HEK293 (cell line): ENCODE measurements around the gene RIPK1.

Experiments used
- KLF10 ChIP-seq: fragments of 450-650 bp; IDR thresholded peaks from 2 replicates; pipeline ENCODE4 v1.5.1; 2018; ENCODE audit warnings: missing biosample characterization, mild to moderate bottlenecking, missing genetic modification characterization
- KLF16 ChIP-seq: fragments of 450-650 bp; formaldehyde crosslinking; IDR thresholded peaks from 2 replicates; pipeline ENCODE4 v1.5.1; 2017; ENCODE audit warnings: missing biosample characterization, missing genetic modification characterization
- KLF9 ChIP-seq: fragments of 450-650 bp; formaldehyde crosslinking; IDR thresholded peaks from 2 replicates; pipeline ENCODE4 v1.5.1; 2016; ENCODE audit warnings: missing biosample characterization, missing genetic modification characterization, low read depth
- REPIN1 ChIP-seq: fragments of 450-650 bp; formaldehyde crosslinking; IDR thresholded peaks from 2 replicates; pipeline ENCODE4 v1.5.1; 2017; ENCODE audit warnings: missing biosample characterization, missing genetic modification characterization, low read depth
- SCRT2 ChIP-seq: fragments of 450-650 bp; formaldehyde crosslinking; IDR thresholded peaks from 2 replicates; pipeline ENCODE4 v1.5.1; 2016; ENCODE audit warnings: missing biosample characterization, missing genetic modification characterization
- ZNF121 ChIP-seq: fragments of 450-650 bp; formaldehyde crosslinking; IDR thresholded peaks from 2 replicates; pipeline ENCODE4 v1.5.1; 2016; ENCODE audit warnings: missing biosample characterization, missing genetic modification characterization
- ZNF366 ChIP-seq: fragments of 450-650 bp; formaldehyde crosslinking; conservative IDR thresholded peaks from 2 replicates; pipeline ENCODE4 v1.5.1; 2016; ENCODE audit warnings: missing biosample characterization, missing genetic modification characterization
- ZNF433 ChIP-seq: fragments of 450-650 bp; formaldehyde crosslinking; IDR thresholded peaks from 2 replicates; pipeline ENCODE4 v1.5.1; 2016; ENCODE audit warnings: missing biosample characterization, missing genetic modification characterization, low read depth
- ZSCAN30 ChIP-seq: fragments of 450-650 bp; IDR thresholded peaks from 2 replicates; pipeline ENCODE4 v1.5.1; 2018; ENCODE audit warnings: missing biosample characterization, mild to moderate bottlenecking, missing genetic modification characterization, moderate library complexity
- TF ChIP-seq, protein P1 (sequence below): fragments of 450-650 bp; formaldehyde crosslinking; IDR thresholded peaks from 2 replicates; pipeline ENCODE4 v1.5.1; 2016; ENCODE audit warnings: missing biosample characterization, missing genetic modification characterization
- TF ChIP-seq, protein P2 (sequence below): fragments of 450-650 bp; formaldehyde crosslinking; IDR thresholded peaks from 2 replicates; pipeline ENCODE4 v1.5.1; 2016; ENCODE audit warnings: missing biosample characterization, missing genetic modification characterization
- TF ChIP-seq, protein P3 (sequence below): fragments of 450-650 bp; formaldehyde crosslinking; IDR thresholded peaks from 2 replicates; pipeline ENCODE4 v1.5.1; 2017; ENCODE audit warnings: missing biosample characterization, missing genetic modification characterization
- TF ChIP-seq, protein P4 (sequence below): fragments of 450-650 bp; formaldehyde crosslinking; IDR thresholded peaks from 2 replicates; pipeline ENCODE4 v1.5.1; 2016; ENCODE audit warnings: missing biosample characterization, missing genetic modification characterization

DNA sequence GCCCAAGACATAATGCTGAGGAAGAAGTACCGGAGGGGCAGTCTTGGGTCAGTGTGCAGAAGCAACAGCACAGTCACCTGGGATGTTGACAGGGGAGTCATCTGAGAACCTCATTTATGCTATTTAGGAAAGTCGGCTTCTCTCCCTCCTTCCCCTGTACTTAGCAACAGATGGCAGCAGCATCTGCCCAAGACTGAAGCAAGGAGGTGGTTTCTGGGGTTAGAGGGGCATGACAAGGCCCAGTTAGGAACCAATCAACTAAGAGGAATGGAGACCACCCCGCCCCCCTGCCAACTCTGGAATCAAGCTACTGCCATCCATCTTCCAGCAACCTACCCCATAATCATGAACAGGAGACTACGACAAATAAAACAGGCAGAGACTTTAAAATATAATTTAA, 21.7 kb downstream of the RIPK1 start:
- TF ChIP-seq KLF10 (tag by site-specific recombination) (no peak), KLF9 (tag by site-specific recombination) (no peak), ZNF121 (tag by site-specific recombination) (no peak), KLF16 (tag by site-specific recombination) (no peak), ZNF433 (tag by site-specific recombination) (no peak), ZSCAN30 (tag by site-specific recombination) (no peak), SCRT2 (no peak), REPIN1 (tag by site-specific recombination) (no peak), ZNF366 (tag by site-specific recombination) (no peak)
- TF ChIP-seq, protein P1, sequence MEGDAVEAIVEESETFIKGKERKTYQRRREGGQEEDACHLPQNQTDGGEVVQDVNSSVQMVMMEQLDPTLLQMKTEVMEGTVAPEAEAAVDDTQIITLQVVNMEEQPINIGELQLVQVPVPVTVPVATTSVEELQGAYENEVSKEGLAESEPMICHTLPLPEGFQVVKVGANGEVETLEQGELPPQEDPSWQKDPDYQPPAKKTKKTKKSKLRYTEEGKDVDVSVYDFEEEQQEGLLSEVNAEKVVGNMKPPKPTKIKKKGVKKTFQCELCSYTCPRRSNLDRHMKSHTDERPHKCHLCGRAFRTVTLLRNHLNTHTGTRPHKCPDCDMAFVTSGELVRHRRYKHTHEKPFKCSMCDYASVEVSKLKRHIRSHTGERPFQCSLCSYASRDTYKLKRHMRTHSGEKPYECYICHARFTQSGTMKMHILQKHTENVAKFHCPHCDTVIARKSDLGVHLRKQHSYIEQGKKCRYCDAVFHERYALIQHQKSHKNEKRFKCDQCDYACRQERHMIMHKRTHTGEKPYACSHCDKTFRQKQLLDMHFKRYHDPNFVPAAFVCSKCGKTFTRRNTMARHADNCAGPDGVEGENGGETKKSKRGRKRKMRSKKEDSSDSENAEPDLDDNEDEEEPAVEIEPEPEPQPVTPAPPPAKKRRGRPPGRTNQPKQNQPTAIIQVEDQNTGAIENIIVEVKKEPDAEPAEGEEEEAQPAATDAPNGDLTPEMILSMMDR (tag by site-specific recombination), result no peak
- TF ChIP-seq, protein P2, sequence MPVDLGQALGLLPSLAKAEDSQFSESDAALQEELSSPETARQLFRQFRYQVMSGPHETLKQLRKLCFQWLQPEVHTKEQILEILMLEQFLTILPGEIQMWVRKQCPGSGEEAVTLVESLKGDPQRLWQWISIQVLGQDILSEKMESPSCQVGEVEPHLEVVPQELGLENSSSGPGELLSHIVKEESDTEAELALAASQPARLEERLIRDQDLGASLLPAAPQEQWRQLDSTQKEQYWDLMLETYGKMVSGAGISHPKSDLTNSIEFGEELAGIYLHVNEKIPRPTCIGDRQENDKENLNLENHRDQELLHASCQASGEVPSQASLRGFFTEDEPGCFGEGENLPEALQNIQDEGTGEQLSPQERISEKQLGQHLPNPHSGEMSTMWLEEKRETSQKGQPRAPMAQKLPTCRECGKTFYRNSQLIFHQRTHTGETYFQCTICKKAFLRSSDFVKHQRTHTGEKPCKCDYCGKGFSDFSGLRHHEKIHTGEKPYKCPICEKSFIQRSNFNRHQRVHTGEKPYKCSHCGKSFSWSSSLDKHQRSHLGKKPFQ (tag by site-specific recombination), result no peak
- TF ChIP-seq, protein P3, sequence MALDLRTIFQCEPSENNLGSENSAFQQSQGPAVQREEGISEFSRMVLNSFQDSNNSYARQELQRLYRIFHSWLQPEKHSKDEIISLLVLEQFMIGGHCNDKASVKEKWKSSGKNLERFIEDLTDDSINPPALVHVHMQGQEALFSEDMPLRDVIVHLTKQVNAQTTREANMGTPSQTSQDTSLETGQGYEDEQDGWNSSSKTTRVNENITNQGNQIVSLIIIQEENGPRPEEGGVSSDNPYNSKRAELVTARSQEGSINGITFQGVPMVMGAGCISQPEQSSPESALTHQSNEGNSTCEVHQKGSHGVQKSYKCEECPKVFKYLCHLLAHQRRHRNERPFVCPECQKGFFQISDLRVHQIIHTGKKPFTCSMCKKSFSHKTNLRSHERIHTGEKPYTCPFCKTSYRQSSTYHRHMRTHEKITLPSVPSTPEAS (tag by site-specific recombination), result no peak
- TF ChIP-seq, protein P4, sequence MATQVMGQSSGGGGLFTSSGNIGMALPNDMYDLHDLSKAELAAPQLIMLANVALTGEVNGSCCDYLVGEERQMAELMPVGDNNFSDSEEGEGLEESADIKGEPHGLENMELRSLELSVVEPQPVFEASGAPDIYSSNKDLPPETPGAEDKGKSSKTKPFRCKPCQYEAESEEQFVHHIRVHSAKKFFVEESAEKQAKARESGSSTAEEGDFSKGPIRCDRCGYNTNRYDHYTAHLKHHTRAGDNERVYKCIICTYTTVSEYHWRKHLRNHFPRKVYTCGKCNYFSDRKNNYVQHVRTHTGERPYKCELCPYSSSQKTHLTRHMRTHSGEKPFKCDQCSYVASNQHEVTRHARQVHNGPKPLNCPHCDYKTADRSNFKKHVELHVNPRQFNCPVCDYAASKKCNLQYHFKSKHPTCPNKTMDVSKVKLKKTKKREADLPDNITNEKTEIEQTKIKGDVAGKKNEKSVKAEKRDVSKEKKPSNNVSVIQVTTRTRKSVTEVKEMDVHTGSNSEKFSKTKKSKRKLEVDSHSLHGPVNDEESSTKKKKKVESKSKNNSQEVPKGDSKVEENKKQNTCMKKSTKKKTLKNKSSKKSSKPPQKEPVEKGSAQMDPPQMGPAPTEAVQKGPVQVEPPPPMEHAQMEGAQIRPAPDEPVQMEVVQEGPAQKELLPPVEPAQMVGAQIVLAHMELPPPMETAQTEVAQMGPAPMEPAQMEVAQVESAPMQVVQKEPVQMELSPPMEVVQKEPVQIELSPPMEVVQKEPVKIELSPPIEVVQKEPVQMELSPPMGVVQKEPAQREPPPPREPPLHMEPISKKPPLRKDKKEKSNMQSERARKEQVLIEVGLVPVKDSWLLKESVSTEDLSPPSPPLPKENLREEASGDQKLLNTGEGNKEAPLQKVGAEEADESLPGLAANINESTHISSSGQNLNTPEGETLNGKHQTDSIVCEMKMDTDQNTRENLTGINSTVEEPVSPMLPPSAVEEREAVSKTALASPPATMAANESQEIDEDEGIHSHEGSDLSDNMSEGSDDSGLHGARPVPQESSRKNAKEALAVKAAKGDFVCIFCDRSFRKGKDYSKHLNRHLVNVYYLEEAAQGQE (tag by site-specific recombination), result no peak
